T-helper 9 cell (primary cell): ENCODE results near the gene CLIC2.

Experiments used
- DNase-seq: peaks from one replicate; pipeline ENCODE4 v3.0.0-alpha.2; 2020

Gene CLIC2

GRCh38 chrX:155262970-155263754 lies 71.3 kb downstream of the CLIC2 start:
- DNase-seq, result no peak

GRCh38 chrX:155259752-155260151 lies 74.7 kb downstream of the CLIC2 start:
- DNase-seq, result no peak

- DNase-seq, result no peak
These were observed 83.0 kb downstream of the CLIC2 start for GRCh38 chrX:155251391-155251790.

- DNase-seq, result no peak
These were observed 86.9 kb downstream of the CLIC2 start for GRCh38 chrX:155247497-155247896.

GRCh38 chrX:155246748-155247147 lies 87.7 kb downstream of the CLIC2 start:
- DNase-seq, result no peak

GRCh38 chrX:155242300-155242699 lies 92.1 kb downstream of the CLIC2 start:
- no peak for DNase-seq

GRCh38 chrX:155237719-155238118 lies 96.7 kb downstream of the CLIC2 start:
- no peak for DNase-seq

GRCh38 chrX:155235891-155236290 lies 98.5 kb downstream of the CLIC2 start:
- DNase-seq, result no peak

GRCh38 chrX:155231163-155231562 lies 103.3 kb downstream of the CLIC2 start:
- no peak for DNase-seq
